Measurements from ENCODE around the gene FNTB. TPM values are rescaled to one million over a fixed set of nuclear protein-coding genes. Genes with fewer than 3 reads are reported as not detected.

Gene FNTB
- total and polyA plus RNA-seq, 2 of the 8 experiments (the other 6 are each of a cell fraction or from before 2014, with no cell fraction given) = 16.0 to 20.7 TPM

DNA sequence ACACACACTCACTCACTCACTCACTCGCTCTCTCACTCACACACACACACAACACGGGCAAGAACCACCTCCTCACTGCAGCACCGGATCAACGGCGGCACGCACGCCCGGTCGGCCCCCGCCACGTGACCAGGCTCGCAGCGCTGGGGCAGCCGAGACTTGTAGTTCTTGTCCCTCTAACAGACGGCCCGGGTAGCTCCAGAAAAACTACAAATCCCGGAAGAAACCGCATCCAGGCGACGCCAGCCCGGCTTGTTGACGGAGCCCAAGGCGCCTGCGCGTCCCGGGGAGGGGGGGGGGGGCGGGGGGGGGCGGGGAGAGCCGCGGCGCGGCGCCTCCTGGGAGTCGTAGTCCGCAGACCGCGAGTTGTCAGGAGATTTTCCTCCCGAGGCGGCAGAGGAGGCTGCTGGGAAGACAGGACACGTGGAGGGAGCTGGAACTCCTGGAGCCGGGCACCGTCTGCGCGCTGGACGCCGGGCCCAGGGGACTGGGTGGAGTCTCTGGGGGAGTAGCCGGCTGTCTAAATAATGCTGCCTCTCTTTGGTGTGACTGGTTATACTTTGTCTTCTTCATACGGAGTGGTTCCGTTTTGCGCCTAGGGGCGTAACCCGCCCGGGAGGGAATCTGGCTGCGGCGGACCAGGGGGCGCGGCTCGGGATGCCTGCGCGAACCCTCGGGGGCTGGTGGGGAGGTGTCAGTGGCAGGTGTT lies 115.9 kb downstream of the FNTB start, which contains the start of gene MAX (continued):
- TF ChIP-seq, protein P1, sequence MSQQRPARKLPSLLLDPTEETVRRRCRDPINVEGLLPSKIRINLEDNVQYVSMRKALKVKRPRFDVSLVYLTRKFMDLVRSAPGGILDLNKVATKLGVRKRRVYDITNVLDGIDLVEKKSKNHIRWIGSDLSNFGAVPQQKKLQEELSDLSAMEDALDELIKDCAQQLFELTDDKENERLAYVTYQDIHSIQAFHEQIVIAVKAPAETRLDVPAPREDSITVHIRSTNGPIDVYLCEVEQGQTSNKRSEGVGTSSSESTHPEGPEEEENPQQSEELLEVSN (IDR thresholded peaks at IDR 0.05) = peak; percentile 85
- peak; percentile 86 for TF ChIP-seq ASH2L (IDR thresholded peaks at IDR 0.05; ENCODE audit: low read length)
- TF ChIP-seq TEAD4 (IDR thresholded peaks at IDR 0.05; ENCODE audit: low read depth, low read length) = peak; percentile 28; the same call in 1 of the 2 replicates
- no peak for TF ChIP-seq SP2 (IDR thresholded peaks at IDR 0.05; ENCODE audit: low read length)
- no peak for TF ChIP-seq CEBPB (IDR thresholded peaks at IDR 0.05; ENCODE audit: low read depth, low read length)
- TF ChIP-seq, protein P2, sequence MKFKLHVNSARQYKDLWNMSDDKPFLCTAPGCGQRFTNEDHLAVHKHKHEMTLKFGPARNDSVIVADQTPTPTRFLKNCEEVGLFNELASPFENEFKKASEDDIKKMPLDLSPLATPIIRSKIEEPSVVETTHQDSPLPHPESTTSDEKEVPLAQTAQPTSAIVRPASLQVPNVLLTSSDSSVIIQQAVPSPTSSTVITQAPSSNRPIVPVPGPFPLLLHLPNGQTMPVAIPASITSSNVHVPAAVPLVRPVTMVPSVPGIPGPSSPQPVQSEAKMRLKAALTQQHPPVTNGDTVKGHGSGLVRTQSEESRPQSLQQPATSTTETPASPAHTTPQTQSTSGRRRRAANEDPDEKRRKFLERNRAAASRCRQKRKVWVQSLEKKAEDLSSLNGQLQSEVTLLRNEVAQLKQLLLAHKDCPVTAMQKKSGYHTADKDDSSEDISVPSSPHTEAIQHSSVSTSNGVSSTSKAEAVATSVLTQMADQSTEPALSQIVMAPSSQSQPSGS (IDR thresholded peaks at IDR 0.05; ENCODE audit: low read length) = no peak
- no peak for TF ChIP-seq CHD1 (IDR thresholded peaks at IDR 0.05; ENCODE audit: low read depth, low read length)
- TF ChIP-seq HDAC2 (IDR thresholded peaks at IDR 0.05; ENCODE audit: borderline replicate concordance in 1 of 2, low read depth in 2 of 2, low read length in 2 of 2) = 0 out of 4 replicates have a peak, but pooled peaks of 1 of the 2 experiments have one; percentile 84
- TF ChIP-seq, protein P3, sequence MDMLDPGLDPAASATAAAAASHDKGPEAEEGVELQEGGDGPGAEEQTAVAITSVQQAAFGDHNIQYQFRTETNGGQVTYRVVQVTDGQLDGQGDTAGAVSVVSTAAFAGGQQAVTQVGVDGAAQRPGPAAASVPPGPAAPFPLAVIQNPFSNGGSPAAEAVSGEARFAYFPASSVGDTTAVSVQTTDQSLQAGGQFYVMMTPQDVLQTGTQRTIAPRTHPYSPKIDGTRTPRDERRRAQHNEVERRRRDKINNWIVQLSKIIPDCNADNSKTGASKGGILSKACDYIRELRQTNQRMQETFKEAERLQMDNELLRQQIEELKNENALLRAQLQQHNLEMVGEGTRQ (IDR thresholded peaks at IDR 0.05; ENCODE audit: low read length) = peak; percentile 96
- 0 out of 2 replicates have a peak, but pooled peaks have one; percentile 35 for TF ChIP-seq NRF1 (IDR thresholded peaks at IDR 0.05; ENCODE audit: low read depth, low read length)
- TF ChIP-seq GABPA (IDR thresholded peaks at IDR 0.05; ENCODE audit: borderline replicate concordance, insufficient read depth, low read length) = no peak
- TF ChIP-seq RFX5 (IDR thresholded peaks at IDR 0.05; ENCODE audit: borderline replicate concordance, low read depth, low read length) = no peak
- peak; percentile 77 to 91; a peak in 2 of 4 replicates for TF ChIP-seq SIN3A (conservative IDR thresholded peaks at IDR 0.05 in 1 of 2, IDR thresholded peaks at IDR 0.05 in 1 of 2; ENCODE audit: low read depth in 1 of 2, low read length in 2 of 2)
- TF ChIP-seq, protein P4, sequence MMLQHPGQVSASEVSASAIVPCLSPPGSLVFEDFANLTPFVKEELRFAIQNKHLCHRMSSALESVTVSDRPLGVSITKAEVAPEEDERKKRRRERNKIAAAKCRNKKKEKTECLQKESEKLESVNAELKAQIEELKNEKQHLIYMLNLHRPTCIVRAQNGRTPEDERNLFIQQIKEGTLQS (IDR thresholded peaks at IDR 0.05; ENCODE audit: insufficient read depth, low read depth, low read length) = peak; percentile 94
- peak; percentile 77 for TF ChIP-seq CREB1 (IDR thresholded peaks at IDR 0.05)
- TF ChIP-seq POLR2A (IDR thresholded peaks at IDR 0.05; ENCODE audit: control extremely low read depth in 1 of 2, low read depth in 2 of 2, low read length in 2 of 2) = peak in 1 of 2 experiments; percentile 19; a peak in 1 of 3 replicates
- TF ChIP-seq SRF (IDR thresholded peaks at IDR 0.05; ENCODE audit: low read depth, low read length) = no peak
- no peak for TF ChIP-seq SAP30 (IDR thresholded peaks at IDR 0.05; ENCODE audit: insufficient read depth, insufficient replicate concordance, low read length)
- no peak for TF ChIP-seq CTBP2 (IDR thresholded peaks at IDR 0.05; ENCODE audit: borderline replicate concordance, insufficient read depth, insufficient read length, low read length)
- TF ChIP-seq TBP (IDR thresholded peaks at IDR 0.05; ENCODE audit: low read depth, low read length) = peak; percentile 77
